ENCODE measurements around the gene TOE1. TPM values are rescaled to one million over a fixed set of nuclear protein-coding genes. Genes with fewer than 3 reads are reported as not detected.

TOE1 gene
- total and polyA plus RNA-seq, 9 of the 15 experiments (the other 6 are each of a cell fraction or from before 2014, with no cell fraction given) = 32.1 to 85.7 (median 38.0) TPM

DNA sequence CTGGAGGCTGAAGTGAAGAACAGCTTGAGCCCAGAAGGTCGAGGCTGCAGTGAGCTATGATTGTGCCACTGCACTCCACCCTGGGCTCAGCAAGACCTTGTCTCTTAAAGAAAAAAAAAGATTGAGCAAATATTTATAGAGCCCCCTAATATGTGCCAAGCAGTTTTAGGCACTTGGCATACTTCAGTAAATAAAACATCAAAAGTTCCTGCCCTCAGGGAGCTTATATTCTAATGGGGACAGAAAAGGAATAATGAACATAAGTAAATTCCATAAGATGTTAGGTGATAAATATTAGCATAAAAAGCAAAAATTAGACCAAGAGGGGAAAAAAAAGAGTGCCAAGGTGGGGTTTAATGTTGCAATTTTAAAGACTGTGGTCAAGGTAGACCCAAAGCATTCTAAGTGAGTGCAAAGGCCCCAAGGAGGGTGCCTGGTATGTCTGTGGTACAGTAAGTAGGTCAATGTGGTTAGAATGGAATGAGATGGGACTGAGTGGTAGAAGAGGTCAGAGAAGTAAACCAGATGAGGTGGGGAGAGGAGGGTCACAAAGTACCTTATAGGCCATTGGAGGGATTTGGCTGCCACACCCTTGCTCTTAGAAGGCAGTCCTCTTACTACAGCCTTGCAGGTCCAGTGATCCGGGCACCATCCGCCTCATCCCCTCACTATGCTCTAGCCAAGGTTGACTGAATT lies 2.2 kb upstream of the TOE1 start (continued):
- TF ChIP-seq, protein P1, sequence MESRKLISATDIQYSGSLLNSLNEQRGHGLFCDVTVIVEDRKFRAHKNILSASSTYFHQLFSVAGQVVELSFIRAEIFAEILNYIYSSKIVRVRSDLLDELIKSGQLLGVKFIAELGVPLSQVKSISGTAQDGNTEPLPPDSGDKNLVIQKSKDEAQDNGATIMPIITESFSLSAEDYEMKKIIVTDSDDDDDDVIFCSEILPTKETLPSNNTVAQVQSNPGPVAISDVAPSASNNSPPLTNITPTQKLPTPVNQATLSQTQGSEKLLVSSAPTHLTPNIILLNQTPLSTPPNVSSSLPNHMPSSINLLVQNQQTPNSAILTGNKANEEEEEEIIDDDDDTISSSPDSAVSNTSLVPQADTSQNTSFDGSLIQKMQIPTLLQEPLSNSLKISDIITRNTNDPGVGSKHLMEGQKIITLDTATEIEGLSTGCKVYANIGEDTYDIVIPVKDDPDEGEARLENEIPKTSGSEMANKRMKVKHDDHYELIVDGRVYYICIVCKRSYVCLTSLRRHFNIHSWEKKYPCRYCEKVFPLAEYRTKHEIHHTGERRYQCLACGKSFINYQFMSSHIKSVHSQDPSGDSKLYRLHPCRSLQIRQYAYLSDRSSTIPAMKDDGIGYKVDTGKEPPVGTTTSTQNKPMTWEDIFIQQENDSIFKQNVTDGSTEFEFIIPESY (CRISPR knock-in tag; IDR thresholded peaks at IDR 0.05) = no peak
- TF ChIP-seq, protein P2, sequence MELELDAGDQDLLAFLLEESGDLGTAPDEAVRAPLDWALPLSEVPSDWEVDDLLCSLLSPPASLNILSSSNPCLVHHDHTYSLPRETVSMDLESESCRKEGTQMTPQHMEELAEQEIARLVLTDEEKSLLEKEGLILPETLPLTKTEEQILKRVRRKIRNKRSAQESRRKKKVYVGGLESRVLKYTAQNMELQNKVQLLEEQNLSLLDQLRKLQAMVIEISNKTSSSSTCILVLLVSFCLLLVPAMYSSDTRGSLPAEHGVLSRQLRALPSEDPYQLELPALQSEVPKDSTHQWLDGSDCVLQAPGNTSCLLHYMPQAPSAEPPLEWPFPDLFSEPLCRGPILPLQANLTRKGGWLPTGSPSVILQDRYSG (tag; conservative IDR thresholded peaks at IDR 0.05; ENCODE audit: low read depth) = no peak
- TF ChIP-seq ZNF780A (CRISPR knock-in tag; IDR thresholded peaks at IDR 0.05) = no peak
- TF ChIP-seq ZNF77 (CRISPR knock-in tag; IDR thresholded peaks at IDR 0.05) = no peak

- intact Hi-C loops (cut with micrococcal nuclease) (loop anchor here (1.0 to 5.0 kb wide), 2 partner anchors 37 to 151 kb away; partner anchors contain the start of gene TESK2), in situ Hi-C loops (cut with MboI) (no loop called here)
- peak overlapping the region; percentile 66 for H3K4me3 ChIP-seq
- DNase-seq (ENCODE audit: extremely low read depth in 1 of 4, low spot score in 3 of 4) (peak; percentile 61 to 68 (median 66)), FAIRE-seq (peak; percentile 83), ATAC-seq (peak; percentile 46)
- BruUV-seq (replicated peaks) = no TSS peak
- H4K20me1 ChIP-seq (replicated peaks; ENCODE audit: control insufficient read depth, insufficient read depth, low read length) = peaks cover 5% of the 10 kb centered on the region; the same call in 1 of the 2 replicates
- 2% methylated on average over 6 of the region's 6 CpGs for WGBS (ENCODE audit: insufficient coverage, low coverage, missing lambda C conversion rate)
- peaks cover 59% of the 10 kb centered on the region for H3K36me3 ChIP-seq (ENCODE audit: control insufficient read depth, insufficient read depth, low read length)
- peaks cover 6 to 18% of the 10 kb centered on the region in 2 experiments; a peak in 4 of 5 replicates for H3K4me1 ChIP-seq (replicated peaks in 1 of 2; ENCODE audit: control insufficient read depth in 2 of 2, insufficient read depth in 2 of 2, low read length in 2 of 2)
- H3K27me3 ChIP-seq (ENCODE audit: control insufficient read depth in 2 of 2, insufficient read depth in 2 of 2, low read length in 2 of 2) = no peaks in the 10 kb centered on the region
- H3K9me1 ChIP-seq (ENCODE audit: control insufficient read depth, insufficient read depth, low read length) = peaks cover 5% of the 10 kb centered on the region
- H2AFZ ChIP-seq (ENCODE audit: low read depth, low read length) = peak overlapping the region; percentile 97
- H3K79me2 ChIP-seq (ENCODE audit: control insufficient read depth, insufficient read depth, low read length) = peaks cover 47% of the 10 kb centered on the region
- POLR2A ChIA-PET = interaction anchor here (0.5 to 13.3 kb wide), 37 partner anchors 9 to 619 kb away, joined by 3 to 226 read pairs (median 4); partner anchors contain the start of genes CCDC163, HECTD3, MMACHC and NASP
- H3K9ac ChIP-seq (ENCODE audit: insufficient read depth in 1 of 2, low read depth in 2 of 2, low read length in 2 of 2) = peak overlapping the region; percentile 96
- H3K9me3 ChIP-seq (replicated peaks; ENCODE audit: control insufficient read depth, insufficient read depth, low read depth, low read length) = peaks cover 9% of the 10 kb centered on the region
- CTCF ChIA-PET (ENCODE audit: low intra/inter-chr PET ratio) = interaction anchor here (0.6 to 1.0 kb wide), 2 partner anchors 20 to 152 kb away, joined by 3 to 5 read pairs; no protein-coding TSS in a partner anchor
- peak overlapping the region; percentile 93 for H3K4me2 ChIP-seq (ENCODE audit: insufficient read depth, low read length)
- peak overlapping the region; percentile 94 for H3K27ac ChIP-seq (ENCODE audit: extremely low read depth, low read depth, low read length)
- TF ChIP-seq ZNF518B (CRISPR knock-in tag; IDR thresholded peaks at IDR 0.05) = no peak
- 0 out of 2 replicates have a peak, but pooled peaks have one; percentile 3 for TF ChIP-seq HES1 (IDR thresholded peaks at IDR 0.05; ENCODE audit: low read depth)
- TF ChIP-seq, protein P3, sequence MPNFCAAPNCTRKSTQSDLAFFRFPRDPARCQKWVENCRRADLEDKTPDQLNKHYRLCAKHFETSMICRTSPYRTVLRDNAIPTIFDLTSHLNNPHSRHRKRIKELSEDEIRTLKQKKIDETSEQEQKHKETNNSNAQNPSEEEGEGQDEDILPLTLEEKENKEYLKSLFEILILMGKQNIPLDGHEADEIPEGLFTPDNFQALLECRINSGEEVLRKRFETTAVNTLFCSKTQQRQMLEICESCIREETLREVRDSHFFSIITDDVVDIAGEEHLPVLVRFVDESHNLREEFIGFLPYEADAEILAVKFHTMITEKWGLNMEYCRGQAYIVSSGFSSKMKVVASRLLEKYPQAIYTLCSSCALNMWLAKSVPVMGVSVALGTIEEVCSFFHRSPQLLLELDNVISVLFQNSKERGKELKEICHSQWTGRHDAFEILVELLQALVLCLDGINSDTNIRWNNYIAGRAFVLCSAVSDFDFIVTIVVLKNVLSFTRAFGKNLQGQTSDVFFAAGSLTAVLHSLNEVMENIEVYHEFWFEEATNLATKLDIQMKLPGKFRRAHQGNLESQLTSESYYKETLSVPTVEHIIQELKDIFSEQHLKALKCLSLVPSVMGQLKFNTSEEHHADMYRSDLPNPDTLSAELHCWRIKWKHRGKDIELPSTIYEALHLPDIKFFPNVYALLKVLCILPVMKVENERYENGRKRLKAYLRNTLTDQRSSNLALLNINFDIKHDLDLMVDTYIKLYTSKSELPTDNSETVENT (CRISPR knock-in tag; IDR thresholded peaks at IDR 0.05) = no peak
Measured at GRCh38 chr1:45340816-45341466, 971 bp downstream of the TOE1 start.

Measured in K562 (cell line).